OCI-M2 (cell line): ENCODE measurements around the gene SERAC1.

Experiments
- DNase-seq: peaks from one replicate; lab custom pipeline; 2025; ENCODE audit not compliant: unreplicated experiment; lab: John Stamatoyannopoulos, UW

Gene SERAC1

GRCh38 chr6:158060455-158061360 lies 107.4 kb downstream of the SERAC1 start:
- DNase-seq: no peak
